ENCODE results near the gene USP6NL.

- TF ChIP-seq POLR2A (IDR thresholded peaks at IDR 0.05), result no peak
- no peak for TF ChIP-seq CTCF (IDR thresholded peaks at IDR 0.05)
These were observed 60.3 kb downstream of the USP6NL start for GRCh38 chr10:11551104-11551503.

All from uterus (tissue), 2 donors.